ENCODE results near the gene PTPN4. TPM values are rescaled to one million over a fixed set of nuclear protein-coding genes. Genes with fewer than 3 reads are reported as not detected.

The PTPN4 gene
- total RNA-seq, 1 experiment from 2014 or later: 44.5 TPM

GRCh38 chr2:119721904-119722303 is 37.8 kb upstream of the PTPN4 start:
- Histone ChIP-seq H3K79me2 (ENCODE audit: low read length) (no peaks in the 10 kb centered on the region), H2AFZ (ENCODE audit: low read length) (no peak overlapping the region), H3K9ac (ENCODE audit: low read length) (no peak overlapping the region), H3K4me2 (ENCODE audit: low read length) (no peak overlapping the region), H3K27ac (ENCODE audit: low read length) (no peak overlapping the region), H3K9me2 (replicated peaks; ENCODE audit: low read length) (no peaks in the 10 kb centered on the region), H3K4me1 (ENCODE audit: insufficient read depth, low read length) (no peaks in the 10 kb centered on the region), H4K20me1 (ENCODE audit: low read length) (no peaks in the 10 kb centered on the region), H3K9me3 (ENCODE audit: low read length) (no peaks in the 10 kb centered on the region), H3K36me3 (ENCODE audit: low read depth, low read length) (no peaks in the 10 kb centered on the region), H3F3A (ENCODE audit: low read length, unreplicated experiment) (no peaks in the 10 kb centered on the region), H3K4me3 (ENCODE audit: low read length) (no peak overlapping the region), H3K27me3 (ENCODE audit: low read length) (no peaks in the 10 kb centered on the region)
- CTCF ChIA-PET: interaction anchor here (0.7 kb wide), 1 partner anchor 19 kb away, joined by 4 read pairs; no protein-coding TSS in a partner anchor
- no peak for TF ChIP-seq EZH2 (IDR thresholded peaks at IDR 0.05; ENCODE audit: low read length, unreplicated experiment)
- TF ChIP-seq CTCF (conservative IDR thresholded peaks at IDR 0.05; ENCODE audit: low read depth, low read length): no peak
- TF ChIP-seq EZH2phosphoT487 (IDR thresholded peaks at IDR 0.05; ENCODE audit: borderline replicate concordance, low read length): no peak
- POLR2A ChIA-PET (ENCODE audit: unreplicated experiment): no interaction called here
- intact Hi-C loops (cut with micrococcal nuclease): no loop called here
- DNase-seq (no peak), ATAC-seq (no peak)
- no TSS peak for BruUV-seq (replicated peaks)

- Histone ChIP-seq H3K4me3 (ENCODE audit: low read length) (no peak overlapping the region), H4K20me1 (ENCODE audit: low read length) (no peaks in the 10 kb centered on the region), H3K36me3 (ENCODE audit: low read depth, low read length) (no peaks in the 10 kb centered on the region), H3K27me3 (ENCODE audit: low read length) (no peaks in the 10 kb centered on the region), H3K9ac (ENCODE audit: low read length) (no peak overlapping the region), H3K79me2 (ENCODE audit: low read length) (no peaks in the 10 kb centered on the region), H3K9me3 (ENCODE audit: low read length) (no peaks in the 10 kb centered on the region), H2AFZ (ENCODE audit: low read length) (no peak overlapping the region), H3F3A (ENCODE audit: low read length, unreplicated experiment) (no peaks in the 10 kb centered on the region), H3K27ac (ENCODE audit: low read length) (no peak overlapping the region), H3K4me1 (ENCODE audit: insufficient read depth, low read length) (no peaks in the 10 kb centered on the region), H3K4me2 (ENCODE audit: low read length) (no peak overlapping the region), H3K9me2 (replicated peaks; ENCODE audit: low read length) (no peaks in the 10 kb centered on the region)
- POLR2A ChIA-PET (ENCODE audit: unreplicated experiment): no interaction called here
- ATAC-seq (no peak), DNase-seq (no peak)
- TF ChIP-seq CTCF (conservative IDR thresholded peaks at IDR 0.05; ENCODE audit: low read depth, low read length) (no peak), EZH2phosphoT487 (IDR thresholded peaks at IDR 0.05; ENCODE audit: borderline replicate concordance, low read length) (no peak), EZH2 (IDR thresholded peaks at IDR 0.05; ENCODE audit: low read length, unreplicated experiment) (no peak)
- CTCF ChIA-PET: no interaction called here
- BruUV-seq (replicated peaks): no TSS peak
- intact Hi-C loops (cut with micrococcal nuclease): no loop called here
Measured at GRCh38 chr2:119723186-119723585, 36.5 kb upstream of the PTPN4 start.

GRCh38 chr2:119723784-119724467 is 35.8 kb upstream of the PTPN4 start:
- Histone ChIP-seq H3K79me2 (ENCODE audit: low read length) (no peaks in the 10 kb centered on the region), H3K4me3 (ENCODE audit: low read length) (no peak overlapping the region), H4K20me1 (ENCODE audit: low read length) (no peaks in the 10 kb centered on the region), H3K27me3 (ENCODE audit: low read length) (no peaks in the 10 kb centered on the region), H3K27ac (ENCODE audit: low read length) (no peak overlapping the region), H3K4me1 (ENCODE audit: insufficient read depth, low read length) (no peaks in the 10 kb centered on the region), H3K9me3 (ENCODE audit: low read length) (no peaks in the 10 kb centered on the region), H3K36me3 (ENCODE audit: low read depth, low read length) (no peaks in the 10 kb centered on the region), H3K4me2 (ENCODE audit: low read length) (no peak overlapping the region), H3K9ac (ENCODE audit: low read length) (no peak overlapping the region), H3K9me2 (replicated peaks; ENCODE audit: low read length) (no peaks in the 10 kb centered on the region), H3F3A (ENCODE audit: low read length, unreplicated experiment) (no peaks in the 10 kb centered on the region), H2AFZ (ENCODE audit: low read length) (no peak overlapping the region)
- intact Hi-C loops (cut with micrococcal nuclease): no loop called here
- ChIA-PET CTCF (no interaction called here), POLR2A (ENCODE audit: unreplicated experiment) (no interaction called here)
- TF ChIP-seq EZH2phosphoT487 (IDR thresholded peaks at IDR 0.05; ENCODE audit: borderline replicate concordance, low read length) (no peak), EZH2 (IDR thresholded peaks at IDR 0.05; ENCODE audit: low read length, unreplicated experiment) (no peak), CTCF (conservative IDR thresholded peaks at IDR 0.05; ENCODE audit: low read depth, low read length) (no peak)
- DNase-seq: no peak
- no peak for ATAC-seq
- no TSS peak for BruUV-seq (replicated peaks)
